HG03520 (cell line): Measurements from ENCODE around the gene PCDH19.

Source experiments
- ATAC-seq: cut with Tn5 transposase; IDR thresholded peaks from one replicate; pipeline ENCODE4 v1.9.1; 2021; ENCODE audit warnings: mild to moderate bottlenecking, moderate library complexity; ENCODE audit not compliant: unreplicated experiment

Gene PCDH19

DNA sequence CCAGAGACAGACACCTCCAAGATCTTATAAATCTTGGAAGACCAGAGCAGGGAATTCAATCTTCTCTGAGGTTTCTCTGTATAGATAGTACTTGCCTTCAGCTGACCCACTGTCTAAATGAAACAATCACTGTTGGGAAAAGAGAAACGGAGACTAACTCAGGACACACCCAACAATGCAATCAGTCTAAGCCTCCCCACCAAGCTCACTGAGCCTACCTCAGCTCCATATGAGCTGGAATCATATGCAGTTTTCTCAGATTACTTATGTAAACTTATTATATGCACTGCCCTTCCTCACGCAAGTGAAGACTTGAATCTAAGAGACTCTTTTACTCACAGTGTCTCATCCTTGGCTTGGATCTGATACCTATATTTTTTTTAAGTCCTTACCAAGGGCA, 110.5 kb downstream of the PCDH19 start:
- no peak for ATAC-seq

DNA sequence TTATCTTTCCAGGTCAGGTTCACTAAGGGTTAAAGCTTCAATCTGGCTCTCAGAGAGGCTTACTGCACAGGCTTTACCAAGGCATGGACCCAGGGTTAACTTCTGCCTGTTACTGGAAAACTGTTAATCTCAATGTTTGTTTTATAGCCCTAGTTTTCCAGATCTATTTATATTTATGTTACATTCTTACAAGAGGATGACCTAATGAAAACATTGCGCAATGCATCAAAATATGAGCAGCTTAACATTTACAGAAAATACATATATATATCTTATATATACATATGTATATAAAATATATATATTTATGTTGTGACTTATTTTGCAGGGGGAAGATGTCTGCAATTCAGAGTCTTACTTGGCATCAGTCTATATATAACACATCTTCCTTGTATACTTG, 112.3 kb downstream of the PCDH19 start:
- ATAC-seq, result no peak

DNA sequence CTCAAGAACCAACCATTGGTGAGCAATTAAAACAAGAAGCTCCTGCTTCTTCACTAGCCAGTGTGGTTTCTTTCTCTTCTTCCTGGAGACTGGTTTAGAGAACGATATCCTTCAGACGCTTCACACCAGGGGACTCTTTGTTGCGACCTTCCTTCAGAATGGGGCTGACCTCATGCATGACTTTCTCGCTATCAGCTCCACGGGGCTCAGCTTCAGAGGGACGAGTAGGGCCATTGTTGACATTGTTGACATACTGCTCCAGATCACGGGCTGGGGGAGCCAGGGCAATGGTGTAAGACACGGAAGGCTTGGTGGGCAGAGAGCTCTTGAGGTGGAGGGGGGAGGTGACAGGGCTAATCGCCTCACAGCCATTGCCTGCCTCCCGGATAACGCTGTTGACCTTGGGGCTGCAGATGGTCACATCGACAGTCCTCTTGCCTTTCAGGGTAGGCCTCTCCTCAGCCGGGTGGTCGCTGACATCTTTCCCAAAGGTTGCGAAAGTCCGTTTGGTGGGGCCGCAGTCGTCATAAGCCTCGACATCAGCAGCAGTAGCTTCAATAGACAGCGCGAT, 113.8 kb downstream of the PCDH19 start:
- no peak for ATAC-seq

DNA sequence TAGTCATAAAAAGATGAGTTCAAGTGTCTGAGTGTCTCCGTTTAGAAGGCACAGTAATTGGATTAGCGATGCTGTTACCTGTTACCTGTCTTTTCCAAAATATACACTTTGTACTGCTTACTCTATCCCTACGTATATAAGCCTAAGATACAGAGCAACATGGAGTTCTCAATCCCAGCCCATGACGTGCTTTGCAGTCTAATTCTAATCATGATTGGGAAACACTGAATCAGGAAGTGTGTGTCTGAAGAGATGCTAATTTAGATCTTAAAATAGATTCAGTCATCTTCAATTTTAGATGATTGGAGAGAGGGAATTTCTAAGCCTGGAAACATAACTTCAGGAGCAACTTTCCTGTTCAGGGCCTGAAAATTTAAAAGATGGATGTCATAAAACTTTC, 115.1 kb downstream of the PCDH19 start:
- no peak for ATAC-seq

DNA sequence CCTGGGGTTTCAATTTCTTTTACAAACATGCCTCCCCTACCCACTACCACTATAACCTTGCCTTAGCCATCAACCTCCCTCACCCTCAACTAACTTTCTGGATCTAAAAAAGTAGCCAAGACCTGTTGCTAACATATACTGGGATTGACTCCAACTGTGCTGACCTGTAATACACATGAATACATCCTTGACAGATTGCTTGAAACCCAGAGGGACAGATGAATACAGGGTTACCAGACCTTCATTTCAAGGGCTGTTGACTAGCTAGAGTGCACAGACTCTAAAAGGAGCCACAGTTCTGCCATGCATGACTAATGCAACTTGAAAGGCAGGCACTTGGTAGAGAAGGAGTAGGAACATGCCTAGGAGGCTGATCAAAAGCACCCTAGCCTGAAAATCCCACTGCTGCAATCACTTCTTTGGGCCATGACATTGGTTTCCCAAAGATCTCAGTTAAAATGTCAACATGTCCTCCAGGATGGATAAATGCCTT, 121.0 kb downstream of the PCDH19 start:
- no peak for ATAC-seq

DNA sequence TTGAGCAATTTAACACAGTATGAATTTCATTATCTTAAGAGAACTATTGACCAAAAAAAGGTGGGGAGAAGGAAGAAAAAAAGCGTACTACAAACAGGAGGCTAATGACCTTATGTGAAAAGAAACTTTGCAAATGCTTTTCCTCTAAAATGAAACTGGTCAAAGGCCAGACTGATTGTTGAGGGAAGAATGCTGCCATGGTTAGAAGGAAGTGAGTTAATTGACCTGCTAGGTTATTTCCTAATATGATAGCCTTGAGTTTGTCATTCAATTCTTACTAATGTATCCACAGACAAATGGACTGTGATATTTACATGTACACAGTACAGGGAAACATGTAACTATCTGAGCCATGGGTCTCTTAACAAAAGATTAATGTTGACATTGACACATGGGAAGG, 132.8 kb downstream of the PCDH19 start:
- no peak for ATAC-seq

DNA sequence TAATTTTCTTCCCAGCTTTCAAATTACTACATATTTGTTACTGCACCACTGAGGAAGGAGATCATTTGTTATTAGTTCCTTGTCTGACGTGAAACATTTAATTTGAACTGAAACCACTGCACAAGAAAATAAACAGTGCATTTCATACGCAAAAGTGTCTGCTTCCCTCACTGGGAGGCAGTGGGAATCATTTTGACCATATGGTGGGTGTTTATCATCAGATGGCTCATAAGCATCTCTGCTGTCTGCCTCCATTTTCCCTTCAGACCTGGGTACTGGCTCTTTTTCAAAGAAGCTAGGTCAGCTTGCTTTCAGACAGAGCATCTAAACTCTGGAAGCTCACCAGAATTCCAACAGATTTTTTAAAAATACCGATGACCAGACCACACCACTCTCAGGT, 135.2 kb downstream of the PCDH19 start:
- ATAC-seq, result no peak

DNA sequence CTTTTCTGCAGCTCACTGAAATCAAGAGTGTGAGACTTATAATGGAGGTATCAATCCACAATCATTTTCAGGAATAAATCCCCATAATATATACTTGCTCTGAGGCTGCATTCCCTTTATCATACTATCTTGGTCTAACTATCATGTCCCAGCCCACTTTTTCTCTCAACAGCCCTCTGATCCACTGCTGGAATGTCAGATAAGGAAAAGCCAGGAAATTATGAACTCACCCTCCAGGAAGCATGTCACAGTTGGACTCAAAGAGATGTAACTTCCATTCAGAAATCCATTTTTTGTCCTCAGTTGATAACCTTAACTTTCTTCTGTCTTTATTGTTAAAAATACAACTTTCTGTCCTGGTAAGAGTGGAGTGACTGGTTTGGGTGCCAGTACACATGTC, 144.9 kb downstream of the PCDH19 start:
- ATAC-seq, result no peak

DNA sequence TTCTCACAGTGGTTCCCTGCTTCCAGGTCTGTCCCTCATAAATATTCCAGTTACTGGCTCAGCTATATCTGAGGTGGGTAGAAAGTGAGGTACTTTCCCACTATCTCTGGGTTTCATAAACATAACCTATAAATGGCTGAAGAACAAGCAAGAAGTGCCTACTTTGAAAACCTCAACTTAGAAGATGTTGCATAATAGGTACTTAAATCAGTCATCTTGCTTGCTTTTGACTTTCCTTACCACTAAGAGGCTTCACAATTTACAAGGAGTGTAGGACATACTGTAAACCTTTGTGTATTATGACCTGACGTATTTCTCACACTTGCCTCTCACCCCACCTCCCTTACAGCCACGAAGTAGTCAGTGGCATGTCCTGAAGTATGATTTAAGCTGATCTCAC, 145.9 kb downstream of the PCDH19 start:
- ATAC-seq, result peak; percentile 97

DNA sequence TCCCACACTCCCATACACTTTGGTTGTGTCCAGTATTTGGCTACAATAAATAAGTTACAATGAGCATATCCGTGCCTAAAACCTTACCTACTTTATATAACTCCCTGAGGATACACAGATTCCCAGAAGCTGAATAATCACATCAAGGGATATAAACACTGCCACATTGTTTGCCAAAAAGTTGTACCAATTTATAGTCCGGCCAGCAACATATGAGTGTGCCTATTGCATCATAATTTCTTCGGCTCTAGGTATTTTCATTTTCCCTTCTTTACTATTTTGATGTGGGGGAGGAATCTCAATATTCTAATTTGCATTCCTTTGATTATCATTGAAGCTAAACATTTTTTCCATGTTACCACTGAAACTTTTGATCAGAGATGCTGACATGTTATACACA, 146.4 kb downstream of the PCDH19 start:
- ATAC-seq, result no peak

DNA sequence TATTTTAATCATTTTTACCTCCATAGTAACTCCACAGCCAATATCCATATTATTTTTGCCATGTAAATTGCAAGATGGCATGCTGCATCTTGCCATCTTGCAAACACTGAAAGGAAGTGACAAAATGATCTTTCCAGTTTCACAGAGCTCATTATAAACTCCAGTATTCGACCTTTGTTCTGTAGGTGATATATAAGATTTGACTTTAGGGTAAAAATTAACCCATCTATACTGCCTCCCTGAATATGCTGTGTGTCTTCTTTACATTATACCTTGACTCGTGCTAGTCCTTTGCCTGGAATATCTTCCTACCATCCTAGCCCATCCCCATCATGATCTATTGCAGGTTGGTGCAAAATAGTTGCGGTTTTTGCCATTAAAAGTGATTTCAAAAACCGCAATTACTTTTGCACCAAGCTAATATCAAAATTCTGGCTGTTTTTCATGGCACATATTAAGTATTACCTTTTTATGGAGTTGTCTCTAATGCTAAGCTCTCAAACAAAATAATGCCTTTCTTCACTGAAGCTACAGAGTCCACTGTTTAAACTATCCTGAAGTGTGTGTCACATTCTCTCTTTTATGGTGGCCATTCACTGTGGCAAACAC, 161.1 kb downstream of the PCDH19 start:
- ATAC-seq, result no peak

DNA sequence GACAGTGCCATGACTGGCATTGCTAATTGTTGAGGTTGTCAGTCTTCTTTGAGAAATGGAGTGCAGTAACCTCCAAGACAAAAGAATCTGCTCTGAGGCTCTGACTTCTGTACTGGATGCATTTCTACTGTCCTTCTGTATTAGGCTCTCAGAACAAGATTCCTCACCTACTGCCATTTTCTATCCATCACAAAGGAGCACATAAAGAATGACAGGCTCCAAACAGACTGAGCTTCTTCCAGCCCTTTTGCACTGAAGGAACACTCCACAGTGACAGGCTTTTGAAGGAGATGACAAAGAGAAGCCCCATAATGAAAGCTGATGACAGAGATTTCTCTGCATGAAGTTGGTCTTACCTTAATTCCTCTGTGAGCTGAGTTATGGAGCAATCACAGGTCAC, 162.2 kb downstream of the PCDH19 start:
- ATAC-seq, result no peak

DNA sequence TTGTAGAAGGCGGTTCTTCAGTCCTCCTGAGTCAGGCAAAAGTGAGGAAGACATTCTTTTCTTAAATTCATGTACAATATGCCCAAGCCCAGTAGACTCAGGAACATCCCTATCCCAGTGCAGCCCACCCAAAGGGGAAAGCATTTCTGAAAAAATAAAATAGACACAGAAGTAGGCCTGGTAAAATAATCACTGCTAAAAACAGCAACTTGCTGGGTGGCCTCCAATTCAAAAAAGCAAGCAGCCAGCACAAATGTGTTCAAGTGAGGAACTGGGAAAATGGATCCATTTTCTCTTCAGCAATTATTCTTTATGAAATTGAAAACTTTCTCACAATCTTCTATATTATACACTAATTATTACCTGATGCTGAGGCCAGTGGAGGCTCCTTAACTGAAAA, 165.4 kb downstream of the PCDH19 start:
- ATAC-seq, result no peak
